Activated CD8-positive, alpha-beta memory T cell treated with anti-CD3 and anti-CD28 coated beads, Interleukin-2, amount 50 U/mL, for 48 hours (primary cell): Measurements from ENCODE around the gene CFAP65.

Source experiments
- DNase-seq: peaks from one replicate; pipeline ENCODE4 v3.0.0-alpha.2; 2020

The CFAP65 gene

GRCh38 chr2:218988650-218989049, 52.7 kb downstream of the CFAP65 start:
- no peak for DNase-seq

- DNase-seq: no peak
Measured at GRCh38 chr2:218988164-218988563, 53.2 kb downstream of the CFAP65 start.

- DNase-seq: peak; percentile 42
Measured at GRCh38 chr2:218986148-218986761, 55.1 kb downstream of the CFAP65 start.

- DNase-seq: peak; percentile 50
Measured at GRCh38 chr2:218985325-218986091, 55.8 kb downstream of the CFAP65 start.

GRCh38 chr2:218985021-218985324, 56.3 kb downstream of the CFAP65 start, which contains the start of gene FEV:
Gene FEV (minus strand): TSS chr2:218985184. CDS start chr2:218985075, 109 bp downstream.
- DNase-seq: peak; percentile 50

- DNase-seq: no peak
Measured at GRCh38 chr2:218984239-218985020, 56.9 kb downstream of the CFAP65 start.

- DNase-seq: no peak
Measured at GRCh38 chr2:218983934-218984238, 57.4 kb downstream of the CFAP65 start.

- DNase-seq: no peak
Measured at GRCh38 chr2:218983263-218983933, 57.9 kb downstream of the CFAP65 start.

- DNase-seq: peak; percentile 57
Measured at GRCh38 chr2:218982586-218983262, 58.6 kb downstream of the CFAP65 start.

- no peak for DNase-seq
Measured at GRCh38 chr2:218981881-218982585, 59.3 kb downstream of the CFAP65 start.

GRCh38 chr2:218981390-218981880, 59.9 kb downstream of the CFAP65 start:
- DNase-seq: no peak

- DNase-seq: no peak
Measured at GRCh38 chr2:218980735-218981389, 60.5 kb downstream of the CFAP65 start.

GRCh38 chr2:218979846-218980734, 61.2 kb downstream of the CFAP65 start:
- DNase-seq: peak; percentile 95

- no peak for DNase-seq
Measured at GRCh38 chr2:218975060-218975777, 66.1 kb downstream of the CFAP65 start.

GRCh38 chr2:218970894-218971293, 70.4 kb downstream of the CFAP65 start:
- DNase-seq: peak; percentile 33

GRCh38 chr2:218964041-218964771, 77.1 kb downstream of the CFAP65 start:
- peak; percentile 23 for DNase-seq

GRCh38 chr2:218963601-218964000, 77.7 kb downstream of the CFAP65 start:
- peak; percentile 30 for DNase-seq

- DNase-seq: peak; percentile 86
Measured at GRCh38 chr2:218962859-218963492, 78.3 kb downstream of the CFAP65 start.
